ENCODE results near the gene SMIM22.

DNA sequence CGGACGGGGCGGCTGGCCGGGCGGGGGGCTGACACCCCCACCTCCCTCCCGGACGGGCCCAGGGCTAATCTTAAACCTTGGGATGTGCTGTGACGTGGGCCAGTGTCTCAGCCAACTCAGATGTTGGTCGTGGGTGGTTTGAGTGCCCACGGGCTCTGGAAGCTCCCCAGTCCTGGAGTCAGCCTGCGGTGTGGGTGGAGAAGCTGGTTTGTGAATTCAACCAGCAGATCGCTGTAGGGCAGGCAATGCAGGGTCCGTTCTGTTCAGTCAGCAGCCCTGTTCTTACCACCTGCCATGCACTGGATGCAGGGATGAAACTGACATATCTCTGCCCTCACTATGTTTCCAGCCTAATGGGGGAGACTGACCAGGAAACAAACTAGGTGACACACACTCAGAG is 20.2 kb upstream of the SMIM22 start:
- TF ChIP-seq, protein P1, sequence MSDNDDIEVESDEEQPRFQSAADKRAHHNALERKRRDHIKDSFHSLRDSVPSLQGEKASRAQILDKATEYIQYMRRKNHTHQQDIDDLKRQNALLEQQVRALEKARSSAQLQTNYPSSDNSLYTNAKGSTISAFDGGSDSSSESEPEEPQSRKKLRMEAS (IDR thresholded peaks at IDR 0.05) = no peak
- TF ChIP-seq CREB1 (IDR thresholded peaks at IDR 0.05) (no peak), POLR2A (IDR thresholded peaks at IDR 0.05; ENCODE audit: control extremely low read depth in 1 of 2, low read depth in 2 of 2, low read length in 2 of 2) (no peak), SIN3A (conservative IDR thresholded peaks at IDR 0.05 in 1 of 2, IDR thresholded peaks at IDR 0.05 in 1 of 2; ENCODE audit: low read depth in 1 of 2, low read length in 2 of 2) (no peak), TAF7 (optimal IDR thresholded peaks at IDR 0.05; ENCODE audit: borderline replicate concordance, low read depth, low read length) (no peak), JUND (IDR thresholded peaks at IDR 0.05; ENCODE audit: low read length) (no peak)
- TF ChIP-seq, protein P2, sequence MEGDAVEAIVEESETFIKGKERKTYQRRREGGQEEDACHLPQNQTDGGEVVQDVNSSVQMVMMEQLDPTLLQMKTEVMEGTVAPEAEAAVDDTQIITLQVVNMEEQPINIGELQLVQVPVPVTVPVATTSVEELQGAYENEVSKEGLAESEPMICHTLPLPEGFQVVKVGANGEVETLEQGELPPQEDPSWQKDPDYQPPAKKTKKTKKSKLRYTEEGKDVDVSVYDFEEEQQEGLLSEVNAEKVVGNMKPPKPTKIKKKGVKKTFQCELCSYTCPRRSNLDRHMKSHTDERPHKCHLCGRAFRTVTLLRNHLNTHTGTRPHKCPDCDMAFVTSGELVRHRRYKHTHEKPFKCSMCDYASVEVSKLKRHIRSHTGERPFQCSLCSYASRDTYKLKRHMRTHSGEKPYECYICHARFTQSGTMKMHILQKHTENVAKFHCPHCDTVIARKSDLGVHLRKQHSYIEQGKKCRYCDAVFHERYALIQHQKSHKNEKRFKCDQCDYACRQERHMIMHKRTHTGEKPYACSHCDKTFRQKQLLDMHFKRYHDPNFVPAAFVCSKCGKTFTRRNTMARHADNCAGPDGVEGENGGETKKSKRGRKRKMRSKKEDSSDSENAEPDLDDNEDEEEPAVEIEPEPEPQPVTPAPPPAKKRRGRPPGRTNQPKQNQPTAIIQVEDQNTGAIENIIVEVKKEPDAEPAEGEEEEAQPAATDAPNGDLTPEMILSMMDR (IDR thresholded peaks at IDR 0.05; ENCODE audit: control extremely low read depth in 1 of 3, insufficient read depth in 1 of 3, low read depth in 1 of 3, low read length in 3 of 3) = no peak

Measured in H1 (cell line).